Neural crest cell (in vitro differentiated cells): ENCODE data around the gene FMOD. TPM values are rescaled to one million over a fixed set of nuclear protein-coding genes. Genes with fewer than 3 reads are reported as not detected.
"Not testable (repeated sequence)": the region's sequence is repeated elsewhere in the genome, so short reads cannot be mapped to it uniquely, and the experiment has no call there.

Experiments used
- DNase-seq: peaks from one replicate; pipeline ENCODE4 v3.0.0; 2021; ENCODE audit warnings: low read depth, mixed read lengths, low spot score
- H3K27ac Mint-ChIP-seq: one replicate; pipeline ENCODE4 v1.8.0; 2021; ENCODE audit warnings: mild to moderate bottlenecking, mixed read lengths; ENCODE audit not compliant: unreplicated experiment
- H3K27me3 Mint-ChIP-seq: 2 replicates; pipeline ENCODE4 v1.8.0; 2021; ENCODE audit warnings: low read depth, mild to moderate bottlenecking, mixed read lengths
- H3K36me3 Mint-ChIP-seq: 2 replicates; pipeline ENCODE4 v1.8.0; 2021; ENCODE audit warnings: low read depth, mild to moderate bottlenecking, mixed read lengths
- H3K4me1 Mint-ChIP-seq: 2 replicates; pipeline ENCODE4 v1.8.0; 2021; ENCODE audit warnings: mixed read lengths
- H3K4me3 Mint-ChIP-seq: one replicate; pipeline ENCODE4 v1.8.0; 2021; ENCODE audit warnings: mild to moderate bottlenecking, mixed read lengths
- H3K9me3 Mint-ChIP-seq: 2 replicates; pipeline ENCODE4 v1.8.0; 2021; ENCODE audit warnings: mixed read lengths
- total RNA-seq: library from RNA; stranded (reverse); gene quantifications from 2 replicates; pipeline ENCODE4 v1.2.1, GENCODE V29; 2021
- TF ChIP-seq, protein P1 (sequence below): fragments of 200-600 bp; sonication (generic); conservative IDR thresholded peaks from 2 replicates; pipeline ENCODE4 v1.5.0; 2021; ENCODE audit warnings: antibody characterized with exemption, mild to moderate bottlenecking

The FMOD gene
- total RNA-seq, 1 donor from 2014 or later, result 0.35 TPM

DNA sequence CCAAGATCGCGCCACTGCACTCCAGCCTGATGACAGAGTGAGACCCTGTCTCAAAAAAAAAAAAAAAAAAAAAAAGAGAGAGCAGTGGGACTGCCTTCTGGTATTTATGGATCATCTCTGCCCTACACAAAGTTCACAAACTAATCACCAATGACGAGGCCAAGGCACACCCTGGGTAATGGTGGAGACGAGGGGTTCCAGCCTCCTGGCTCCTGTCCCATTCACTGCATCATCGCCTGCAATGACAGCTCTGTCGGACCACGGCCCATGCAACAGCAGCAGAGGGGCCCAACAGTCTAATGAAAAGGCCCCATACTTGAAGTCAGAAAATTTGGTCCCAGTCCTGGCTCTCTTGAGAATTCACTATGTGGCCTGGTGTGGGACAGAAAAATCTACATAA, 48.5 kb downstream of the FMOD start:
- no peaks in the 10 kb centered on the region for H3K9me3 Mint-ChIP-seq
- peaks cover 7% of the 10 kb centered on the region for H3K27me3 Mint-ChIP-seq
- DNase-seq, result no peak
- H3K4me3 Mint-ChIP-seq, result no peak overlapping the region
- H3K27ac Mint-ChIP-seq, result no peak overlapping the region
- peaks cover 23% of the 10 kb centered on the region for H3K4me1 Mint-ChIP-seq
- TF ChIP-seq, protein P1, sequence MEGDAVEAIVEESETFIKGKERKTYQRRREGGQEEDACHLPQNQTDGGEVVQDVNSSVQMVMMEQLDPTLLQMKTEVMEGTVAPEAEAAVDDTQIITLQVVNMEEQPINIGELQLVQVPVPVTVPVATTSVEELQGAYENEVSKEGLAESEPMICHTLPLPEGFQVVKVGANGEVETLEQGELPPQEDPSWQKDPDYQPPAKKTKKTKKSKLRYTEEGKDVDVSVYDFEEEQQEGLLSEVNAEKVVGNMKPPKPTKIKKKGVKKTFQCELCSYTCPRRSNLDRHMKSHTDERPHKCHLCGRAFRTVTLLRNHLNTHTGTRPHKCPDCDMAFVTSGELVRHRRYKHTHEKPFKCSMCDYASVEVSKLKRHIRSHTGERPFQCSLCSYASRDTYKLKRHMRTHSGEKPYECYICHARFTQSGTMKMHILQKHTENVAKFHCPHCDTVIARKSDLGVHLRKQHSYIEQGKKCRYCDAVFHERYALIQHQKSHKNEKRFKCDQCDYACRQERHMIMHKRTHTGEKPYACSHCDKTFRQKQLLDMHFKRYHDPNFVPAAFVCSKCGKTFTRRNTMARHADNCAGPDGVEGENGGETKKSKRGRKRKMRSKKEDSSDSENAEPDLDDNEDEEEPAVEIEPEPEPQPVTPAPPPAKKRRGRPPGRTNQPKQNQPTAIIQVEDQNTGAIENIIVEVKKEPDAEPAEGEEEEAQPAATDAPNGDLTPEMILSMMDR, result no peak
- H3K36me3 Mint-ChIP-seq, result no peaks in the 10 kb centered on the region

DNA sequence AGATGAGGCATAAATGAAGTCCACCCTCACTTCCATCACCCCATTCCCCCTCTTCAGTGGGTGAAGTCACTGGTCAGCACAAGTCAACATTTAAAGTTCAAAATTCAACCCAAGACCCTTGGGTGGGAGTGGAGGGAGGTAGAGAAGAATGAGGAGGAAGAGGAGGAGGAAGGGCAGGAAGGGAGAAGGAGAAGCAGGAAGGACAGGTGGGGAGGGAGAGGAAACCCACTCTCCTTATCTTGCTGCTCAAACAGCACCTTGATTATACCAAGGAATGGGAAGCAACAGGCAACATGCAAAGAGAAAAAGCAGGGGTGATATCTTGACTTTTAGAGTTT, 49.6 kb downstream of the FMOD start:
- Mint-ChIP-seq H3K4me3 (no peak overlapping the region), H3K27me3 (peaks cover 7% of the 10 kb centered on the region), H3K36me3 (no peaks in the 10 kb centered on the region), H3K4me1 (peaks cover 15% of the 10 kb centered on the region), H3K9me3 (no peaks in the 10 kb centered on the region), H3K27ac (no peak overlapping the region)
- no peak for DNase-seq
- TF ChIP-seq, protein P1, result no peak

GRCh38 chr1:203300441-203301330, 50.2 kb downstream of the FMOD start:
- Mint-ChIP-seq H3K27me3 (peaks cover 7% of the 10 kb centered on the region), H3K4me1 (peaks cover 17% of the 10 kb centered on the region), H3K4me3 (no peak overlapping the region), H3K36me3 (no peaks in the 10 kb centered on the region), H3K27ac (no peak overlapping the region), H3K9me3 (no peaks in the 10 kb centered on the region)
- no peak for DNase-seq
- TF ChIP-seq, protein P1, result no peak

GRCh38 chr1:203299719-203300429, 51.0 kb downstream of the FMOD start:
- peaks cover 15% of the 10 kb centered on the region for H3K4me1 Mint-ChIP-seq

GRCh38 chr1:203299169-203299568, 51.8 kb downstream of the FMOD start:
- TF ChIP-seq, protein P1, result no peak
- peaks cover 3% of the 10 kb centered on the region for H3K27me3 Mint-ChIP-seq
- no peak for DNase-seq

More at GRCh38 chr1:203299719-203300429, 51.0 kb downstream of the FMOD start:
- not testable (repeated sequence) for DNase-seq, H3K9me3 Mint-ChIP-seq, H3K4me3 Mint-ChIP-seq, H3K36me3 Mint-ChIP-seq, H3K27me3 Mint-ChIP-seq, H3K27ac Mint-ChIP-seq

More at GRCh38 chr1:203299169-203299568, 51.8 kb downstream of the FMOD start:
- no peak overlapping the region for H3K4me3 Mint-ChIP-seq
- no peak overlapping the region for H3K27ac Mint-ChIP-seq
- H3K4me1 Mint-ChIP-seq, result peaks cover 8% of the 10 kb centered on the region
- no peaks in the 10 kb centered on the region for H3K9me3 Mint-ChIP-seq
- no peaks in the 10 kb centered on the region for H3K36me3 Mint-ChIP-seq
